Osteocyte (in vitro differentiated cells): ENCODE results near the gene CFTR. TPM values are rescaled to one million over a fixed set of nuclear protein-coding genes. Genes with fewer than 3 reads are reported as not detected.

Source experiments
- DNase-seq: peaks from one replicate; pipeline ENCODE4 v3.0.0; 2021; ENCODE audit warnings: mixed read lengths; ENCODE audit not compliant: unreplicated experiment; ENCODE audit errors: extremely low spot score
- H3K27ac Mint-ChIP-seq: one replicate; pipeline ENCODE4 v1.8.0; 2021; ENCODE audit warnings: mild to moderate bottlenecking, mixed read lengths; ENCODE audit not compliant: unreplicated experiment
- H3K27me3 Mint-ChIP-seq: one replicate; pipeline ENCODE4 v1.8.0; 2021; ENCODE audit warnings: mixed read lengths; ENCODE audit not compliant: unreplicated experiment
- H3K36me3 Mint-ChIP-seq: one replicate; pipeline ENCODE4 v1.8.0; 2021; ENCODE audit warnings: mixed read lengths; ENCODE audit not compliant: unreplicated experiment
- H3K4me1 Mint-ChIP-seq: one replicate; pipeline ENCODE4 v1.8.0; 2021; ENCODE audit warnings: mixed read lengths; ENCODE audit not compliant: unreplicated experiment
- H3K4me3 Mint-ChIP-seq: one replicate; pipeline ENCODE4 v1.8.0; 2021; ENCODE audit warnings: mild to moderate bottlenecking, moderate library complexity, mixed read lengths; ENCODE audit not compliant: unreplicated experiment
- H3K9me3 Mint-ChIP-seq: one replicate; pipeline ENCODE4 v1.8.0; 2021; ENCODE audit warnings: mixed read lengths; ENCODE audit not compliant: unreplicated experiment
- total RNA-seq: library from RNA; stranded (reverse); gene quantifications from 2 replicates; pipeline ENCODE4 v1.2.1, GENCODE V29; 2021
- TF ChIP-seq, protein P1 (sequence below): fragments of 200-600 bp; sonication (generic); IDR thresholded peaks from 2 replicates; pipeline ENCODE4 v1.5.0; 2021; ENCODE audit warnings: antibody characterized with exemption, mild to moderate bottlenecking, moderate library complexity

Gene CFTR
- total RNA-seq, 1 donor from 2014 or later, result not detected

DNA sequence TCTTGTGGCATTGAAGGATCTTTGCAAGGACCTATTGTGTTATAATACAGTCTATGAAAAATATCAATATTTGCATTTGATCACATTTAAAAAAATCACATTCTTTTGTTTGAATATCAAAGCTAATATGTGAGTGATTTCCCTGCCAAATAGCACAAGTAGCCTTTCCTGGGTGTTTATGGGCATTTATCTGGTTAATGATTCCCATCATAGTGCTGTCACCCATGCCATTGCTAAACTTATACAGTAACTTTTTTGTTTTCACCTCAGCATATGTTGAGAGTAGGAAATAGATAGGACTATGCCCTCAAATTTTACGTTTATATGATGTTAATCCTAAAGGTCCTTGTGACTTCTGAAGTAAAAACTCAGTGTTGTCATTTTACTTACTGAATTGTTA, 136.9 kb downstream of the CFTR start:
- H3K36me3 Mint-ChIP-seq, result no peaks in the 10 kb centered on the region
- TF ChIP-seq, protein P1, sequence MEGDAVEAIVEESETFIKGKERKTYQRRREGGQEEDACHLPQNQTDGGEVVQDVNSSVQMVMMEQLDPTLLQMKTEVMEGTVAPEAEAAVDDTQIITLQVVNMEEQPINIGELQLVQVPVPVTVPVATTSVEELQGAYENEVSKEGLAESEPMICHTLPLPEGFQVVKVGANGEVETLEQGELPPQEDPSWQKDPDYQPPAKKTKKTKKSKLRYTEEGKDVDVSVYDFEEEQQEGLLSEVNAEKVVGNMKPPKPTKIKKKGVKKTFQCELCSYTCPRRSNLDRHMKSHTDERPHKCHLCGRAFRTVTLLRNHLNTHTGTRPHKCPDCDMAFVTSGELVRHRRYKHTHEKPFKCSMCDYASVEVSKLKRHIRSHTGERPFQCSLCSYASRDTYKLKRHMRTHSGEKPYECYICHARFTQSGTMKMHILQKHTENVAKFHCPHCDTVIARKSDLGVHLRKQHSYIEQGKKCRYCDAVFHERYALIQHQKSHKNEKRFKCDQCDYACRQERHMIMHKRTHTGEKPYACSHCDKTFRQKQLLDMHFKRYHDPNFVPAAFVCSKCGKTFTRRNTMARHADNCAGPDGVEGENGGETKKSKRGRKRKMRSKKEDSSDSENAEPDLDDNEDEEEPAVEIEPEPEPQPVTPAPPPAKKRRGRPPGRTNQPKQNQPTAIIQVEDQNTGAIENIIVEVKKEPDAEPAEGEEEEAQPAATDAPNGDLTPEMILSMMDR, result no peak
- no peaks in the 10 kb centered on the region for H3K4me1 Mint-ChIP-seq
- H3K4me3 Mint-ChIP-seq, result no peak overlapping the region
- H3K27me3 Mint-ChIP-seq, result peaks cover 38% of the 10 kb centered on the region
- no peak overlapping the region for H3K27ac Mint-ChIP-seq
- no peak for DNase-seq
- no peaks in the 10 kb centered on the region for H3K9me3 Mint-ChIP-seq

DNA sequence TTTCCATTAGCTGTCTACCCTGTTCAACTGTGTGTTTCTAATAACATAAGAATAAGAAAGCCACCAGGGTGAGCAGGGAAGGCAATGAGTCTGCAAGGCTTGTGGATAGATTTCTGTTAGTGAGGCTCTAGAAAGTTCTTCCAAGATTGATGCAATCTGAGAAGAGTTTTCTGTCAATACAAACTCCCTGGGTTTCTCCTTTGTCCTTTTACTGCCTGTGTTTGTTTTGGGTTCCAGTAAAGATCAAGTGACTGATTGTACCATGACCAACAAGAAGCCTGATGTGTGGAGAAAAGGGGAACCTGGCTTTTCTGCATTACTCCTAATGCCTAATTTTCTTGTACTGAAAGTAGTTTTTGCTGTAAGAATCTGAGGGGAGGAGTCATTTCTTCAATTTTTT, 139.9 kb downstream of the CFTR start:
- H3K4me1 Mint-ChIP-seq, result no peaks in the 10 kb centered on the region
- DNase-seq, result no peak
- no peaks in the 10 kb centered on the region for H3K36me3 Mint-ChIP-seq
- H3K4me3 Mint-ChIP-seq, result no peak overlapping the region
- no peak overlapping the region for H3K27ac Mint-ChIP-seq
- TF ChIP-seq, protein P1, result no peak
- no peaks in the 10 kb centered on the region for H3K9me3 Mint-ChIP-seq
- H3K27me3 Mint-ChIP-seq, result peaks cover 34% of the 10 kb centered on the region

DNA sequence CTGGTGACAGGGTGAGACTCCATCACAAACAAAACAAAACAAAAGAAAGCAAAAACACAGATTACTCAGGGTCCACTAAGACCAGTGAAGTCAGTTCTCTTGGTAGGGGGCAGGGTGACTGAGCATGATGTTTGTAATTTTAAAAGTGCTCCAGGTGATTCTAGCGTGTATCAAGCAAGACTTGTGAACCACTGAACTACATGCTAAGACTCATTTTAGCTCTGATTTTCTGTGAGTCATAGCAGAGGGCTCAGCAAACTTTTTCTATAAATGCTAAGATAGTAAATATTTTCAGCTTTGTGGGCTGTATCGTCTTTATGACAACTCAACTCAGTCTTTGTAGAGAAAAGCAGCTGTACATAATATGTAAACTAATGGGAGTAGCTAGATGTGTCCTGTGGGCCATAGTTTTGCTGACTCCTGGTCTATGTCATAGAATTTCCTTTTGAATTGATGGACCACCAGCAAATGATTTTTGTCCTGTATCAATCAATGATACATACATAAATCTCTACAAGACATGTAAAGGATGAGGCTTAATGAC, 141.3 kb downstream of the CFTR start:
- no peaks in the 10 kb centered on the region for H3K36me3 Mint-ChIP-seq
- no peak for DNase-seq
- H3K27ac Mint-ChIP-seq, result no peak overlapping the region
- peaks cover 31% of the 10 kb centered on the region for H3K27me3 Mint-ChIP-seq
- H3K4me1 Mint-ChIP-seq, result no peaks in the 10 kb centered on the region
- H3K9me3 Mint-ChIP-seq, result no peaks in the 10 kb centered on the region
- H3K4me3 Mint-ChIP-seq, result no peak overlapping the region
- TF ChIP-seq, protein P1, result no peak

DNA sequence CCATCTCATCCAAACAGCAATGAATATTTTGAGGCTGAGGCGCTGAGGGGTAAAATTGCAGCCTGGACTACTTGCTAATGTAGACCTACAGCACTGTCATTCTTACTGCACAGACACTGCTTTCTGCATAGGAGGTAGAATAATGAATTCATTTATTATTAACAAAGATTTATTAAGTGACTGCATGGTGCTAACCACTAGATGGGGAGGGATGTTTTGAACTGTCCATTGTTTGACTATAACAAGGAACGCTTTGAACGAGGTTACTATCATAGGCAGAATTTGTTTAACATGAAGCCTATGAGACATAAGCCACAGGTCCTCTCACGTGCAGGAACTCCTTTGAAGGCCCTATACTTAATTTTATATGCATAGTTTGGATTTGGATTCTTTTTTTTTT, 143.8 kb downstream of the CFTR start:
- H3K9me3 Mint-ChIP-seq, result no peaks in the 10 kb centered on the region
- no peak overlapping the region for H3K27ac Mint-ChIP-seq
- TF ChIP-seq, protein P1, result no peak
- no peaks in the 10 kb centered on the region for H3K4me1 Mint-ChIP-seq
- no peak overlapping the region for H3K4me3 Mint-ChIP-seq
- peaks cover 20% of the 10 kb centered on the region for H3K27me3 Mint-ChIP-seq
- no peaks in the 10 kb centered on the region for H3K36me3 Mint-ChIP-seq
- DNase-seq, result no peak

GRCh38 chr7:117630501-117630900, 150.7 kb downstream of the CFTR start:
- Mint-ChIP-seq H3K36me3 (no peaks in the 10 kb centered on the region), H3K4me3 (no peak overlapping the region), H3K27ac (no peak overlapping the region), H3K9me3 (peaks cover 8% of the 10 kb centered on the region), H3K4me1 (no peaks in the 10 kb centered on the region), H3K27me3 (peaks cover 17% of the 10 kb centered on the region)
- TF ChIP-seq, protein P1, result no peak
- no peak for DNase-seq
